ENCODE results near the gene SLC25A13. TPM values are rescaled to one million over a fixed set of nuclear protein-coding genes. Genes with fewer than 3 reads are reported as not detected.

The SLC25A13 gene
- total and polyA plus RNA-seq, 2 of the 13 experiments (the other 11 are each of a cell fraction or from before 2014, with no cell fraction given) = 36.2 to 84.9 TPM

DNA sequence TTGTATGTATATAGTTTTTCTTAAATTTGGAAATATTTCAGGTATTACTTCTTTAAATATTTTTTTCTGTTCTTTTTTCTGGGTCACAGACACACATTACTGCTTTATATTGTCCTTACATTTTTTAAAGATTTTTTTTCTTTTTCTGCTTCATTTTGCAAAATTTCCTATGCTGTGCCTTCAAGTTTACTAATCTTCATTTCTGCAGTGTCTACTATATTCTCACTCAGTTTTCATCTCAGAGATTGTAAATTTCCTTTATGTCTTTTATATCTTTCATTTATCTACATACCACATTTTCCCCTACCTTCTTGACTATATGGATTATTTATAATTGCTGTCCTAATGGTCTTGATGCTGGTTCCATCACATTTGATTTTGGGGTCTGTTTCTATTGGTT is 210.5 kb downstream of the SLC25A13 start:
- H3K79me2 ChIP-seq (ENCODE audit: insufficient read depth, low read length) = no peaks in the 10 kb centered on the region
- POLR2A ChIA-PET = no interaction called here
- no peaks in the 10 kb centered on the region for H3K4me1 ChIP-seq (ENCODE audit: insufficient read depth, low read length)
- peaks cover 6% of the 10 kb centered on the region; the same call in 1 of the 2 replicates for H3K9me3 ChIP-seq (ENCODE audit: low read length)
- in situ Hi-C loops (cut with HindIII; ENCODE audit: extremely low pct_ligation_motif_present, low pct_unique_long_range_greater_than_20kb) = no loop called here
- no peak overlapping the region for H3K4me3 ChIP-seq (replicated peaks in 1 of 3; ENCODE audit: insufficient read depth in 1 of 3, low read depth in 2 of 3, low read length in 3 of 3)
- TF ChIP-seq, protein P1, sequence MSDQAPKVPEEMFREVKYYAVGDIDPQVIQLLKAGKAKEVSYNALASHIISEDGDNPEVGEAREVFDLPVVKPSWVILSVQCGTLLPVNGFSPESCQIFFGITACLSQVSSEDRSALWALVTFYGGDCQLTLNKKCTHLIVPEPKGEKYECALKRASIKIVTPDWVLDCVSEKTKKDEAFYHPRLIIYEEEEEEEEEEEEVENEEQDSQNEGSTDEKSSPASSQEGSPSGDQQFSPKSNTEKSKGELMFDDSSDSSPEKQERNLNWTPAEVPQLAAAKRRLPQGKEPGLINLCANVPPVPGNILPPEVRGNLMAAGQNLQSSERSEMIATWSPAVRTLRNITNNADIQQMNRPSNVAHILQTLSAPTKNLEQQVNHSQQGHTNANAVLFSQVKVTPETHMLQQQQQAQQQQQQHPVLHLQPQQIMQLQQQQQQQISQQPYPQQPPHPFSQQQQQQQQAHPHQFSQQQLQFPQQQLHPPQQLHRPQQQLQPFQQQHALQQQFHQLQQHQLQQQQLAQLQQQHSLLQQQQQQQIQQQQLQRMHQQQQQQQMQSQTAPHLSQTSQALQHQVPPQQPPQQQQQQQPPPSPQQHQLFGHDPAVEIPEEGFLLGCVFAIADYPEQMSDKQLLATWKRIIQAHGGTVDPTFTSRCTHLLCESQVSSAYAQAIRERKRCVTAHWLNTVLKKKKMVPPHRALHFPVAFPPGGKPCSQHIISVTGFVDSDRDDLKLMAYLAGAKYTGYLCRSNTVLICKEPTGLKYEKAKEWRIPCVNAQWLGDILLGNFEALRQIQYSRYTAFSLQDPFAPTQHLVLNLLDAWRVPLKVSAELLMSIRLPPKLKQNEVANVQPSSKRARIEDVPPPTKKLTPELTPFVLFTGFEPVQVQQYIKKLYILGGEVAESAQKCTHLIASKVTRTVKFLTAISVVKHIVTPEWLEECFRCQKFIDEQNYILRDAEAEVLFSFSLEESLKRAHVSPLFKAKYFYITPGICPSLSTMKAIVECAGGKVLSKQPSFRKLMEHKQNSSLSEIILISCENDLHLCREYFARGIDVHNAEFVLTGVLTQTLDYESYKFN (CRISPR knock-in tag; conservative IDR thresholded peaks at IDR 0.05) = no peak
- TF ChIP-seq ZNF460 (CRISPR knock-in tag; IDR thresholded peaks at IDR 0.05; ENCODE audit: borderline replicate concordance) (no peak), ZSCAN22 (CRISPR knock-in tag; IDR thresholded peaks at IDR 0.05) (no peak), SMAD9 (CRISPR knock-in tag; IDR thresholded peaks at IDR 0.05) (no peak), ZMAT3 (CRISPR knock-in tag; conservative IDR thresholded peaks at IDR 0.05) (no peak), ZNF333 (CRISPR knock-in tag; IDR thresholded peaks at IDR 0.05; ENCODE audit: borderline replicate concordance) (no peak), ZC3H13 (CRISPR knock-in tag; IDR thresholded peaks at IDR 0.05) (no peak), NCOA2 (CRISPR knock-in tag; IDR thresholded peaks at IDR 0.05) (no peak), JUN (CRISPR knock-in tag; IDR thresholded peaks at IDR 0.05) (no peak), ZNF138 (CRISPR knock-in tag; IDR thresholded peaks at IDR 0.05; ENCODE audit: low read depth) (no peak), SP5 (CRISPR knock-in tag; IDR thresholded peaks at IDR 0.05; ENCODE audit: borderline replicate concordance, low read depth) (no peak), ZNF274 (CRISPR knock-in tag; IDR thresholded peaks at IDR 0.05) (no peak), CCDC6 (CRISPR knock-in tag; IDR thresholded peaks at IDR 0.05) (no peak), MZF1 (CRISPR knock-in tag; IDR thresholded peaks at IDR 0.05; ENCODE audit: borderline replicate concordance) (no peak), DPF2 (CRISPR knock-in tag; IDR thresholded peaks at IDR 0.05; ENCODE audit: borderline replicate concordance, low read depth) (no peak), GATAD2A (CRISPR knock-in tag; IDR thresholded peaks at IDR 0.05) (no peak)
- TF ChIP-seq, protein P2, sequence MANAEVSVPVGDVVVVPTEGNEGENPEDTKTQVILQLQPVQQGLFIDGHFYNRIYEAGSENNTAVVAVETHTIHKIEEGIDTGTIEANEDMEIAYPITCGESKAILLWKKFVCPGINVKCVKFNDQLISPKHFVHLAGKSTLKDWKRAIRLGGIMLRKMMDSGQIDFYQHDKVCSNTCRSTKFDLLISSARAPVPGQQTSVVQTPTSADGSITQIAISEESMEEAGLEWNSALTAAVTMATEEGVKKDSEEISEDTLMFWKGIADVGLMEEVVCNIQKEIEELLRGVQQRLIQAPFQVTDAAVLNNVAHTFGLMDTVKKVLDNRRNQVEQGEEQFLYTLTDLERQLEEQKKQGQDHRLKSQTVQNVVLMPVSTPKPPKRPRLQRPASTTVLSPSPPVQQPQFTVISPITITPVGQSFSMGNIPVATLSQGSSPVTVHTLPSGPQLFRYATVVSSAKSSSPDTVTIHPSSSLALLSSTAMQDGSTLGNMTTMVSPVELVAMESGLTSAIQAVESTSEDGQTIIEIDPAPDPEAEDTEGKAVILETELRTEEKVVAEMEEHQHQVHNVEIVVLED (CRISPR knock-in tag; IDR thresholded peaks at IDR 0.05; ENCODE audit: borderline replicate concordance) = no peak
- TF ChIP-seq, protein P3, sequence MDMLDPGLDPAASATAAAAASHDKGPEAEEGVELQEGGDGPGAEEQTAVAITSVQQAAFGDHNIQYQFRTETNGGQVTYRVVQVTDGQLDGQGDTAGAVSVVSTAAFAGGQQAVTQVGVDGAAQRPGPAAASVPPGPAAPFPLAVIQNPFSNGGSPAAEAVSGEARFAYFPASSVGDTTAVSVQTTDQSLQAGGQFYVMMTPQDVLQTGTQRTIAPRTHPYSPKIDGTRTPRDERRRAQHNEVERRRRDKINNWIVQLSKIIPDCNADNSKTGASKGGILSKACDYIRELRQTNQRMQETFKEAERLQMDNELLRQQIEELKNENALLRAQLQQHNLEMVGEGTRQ (IDR thresholded peaks at IDR 0.05; ENCODE audit: low read depth, low read length) = no peak
- TF ChIP-seq, protein P3 (CRISPR knock-in tag; IDR thresholded peaks at IDR 0.05; ENCODE audit: borderline replicate concordance) = no peak
- H3K9ac ChIP-seq (ENCODE audit: insufficient read depth, low read depth, low read length) = no peak overlapping the region
- CTCF ChIA-PET (ENCODE audit: low intra/inter-chr PET ratio, low total read pairs) = no interaction called here
- DNase-seq (ENCODE audit: low spot score) (no peak), ATAC-seq (no peak), FAIRE-seq (no peak)
- H4K20me1 ChIP-seq (ENCODE audit: insufficient read depth, low read length) = no peaks in the 10 kb centered on the region
- H3K4me2 ChIP-seq (ENCODE audit: low read depth, low read length) = no peak overlapping the region
- H3K27ac ChIP-seq (ENCODE audit: extremely low read length, insufficient read depth, low read length) = no peak overlapping the region
- no peak overlapping the region for H2AFZ ChIP-seq (ENCODE audit: low read length)
- no peaks in the 10 kb centered on the region for H3K36me3 ChIP-seq (replicated peaks in 1 of 2; ENCODE audit: control insufficient read depth in 1 of 2, insufficient read depth in 2 of 2, low read length in 2 of 2)
- BruUV-seq (replicated peaks) = no TSS peak
- intact Hi-C loops (cut with micrococcal nuclease; ENCODE audit: unreplicated experiment) = no loop called here
- H3K27me3 ChIP-seq (ENCODE audit: control insufficient read depth in 1 of 2, insufficient read depth in 2 of 2, low read length in 2 of 2) = no peaks in the 10 kb centered on the region
